NCI-H2107 treated with DMSO at 0.1 percent for 48 hours (cell line): Measurements from ENCODE around the gene FZR1.

Source experiments
- DNase-seq: peaks from one replicate; lab custom pipeline; 2025; ENCODE audit not compliant: unreplicated experiment; lab: John Stamatoyannopoulos, UW

Gene FZR1

DNA sequence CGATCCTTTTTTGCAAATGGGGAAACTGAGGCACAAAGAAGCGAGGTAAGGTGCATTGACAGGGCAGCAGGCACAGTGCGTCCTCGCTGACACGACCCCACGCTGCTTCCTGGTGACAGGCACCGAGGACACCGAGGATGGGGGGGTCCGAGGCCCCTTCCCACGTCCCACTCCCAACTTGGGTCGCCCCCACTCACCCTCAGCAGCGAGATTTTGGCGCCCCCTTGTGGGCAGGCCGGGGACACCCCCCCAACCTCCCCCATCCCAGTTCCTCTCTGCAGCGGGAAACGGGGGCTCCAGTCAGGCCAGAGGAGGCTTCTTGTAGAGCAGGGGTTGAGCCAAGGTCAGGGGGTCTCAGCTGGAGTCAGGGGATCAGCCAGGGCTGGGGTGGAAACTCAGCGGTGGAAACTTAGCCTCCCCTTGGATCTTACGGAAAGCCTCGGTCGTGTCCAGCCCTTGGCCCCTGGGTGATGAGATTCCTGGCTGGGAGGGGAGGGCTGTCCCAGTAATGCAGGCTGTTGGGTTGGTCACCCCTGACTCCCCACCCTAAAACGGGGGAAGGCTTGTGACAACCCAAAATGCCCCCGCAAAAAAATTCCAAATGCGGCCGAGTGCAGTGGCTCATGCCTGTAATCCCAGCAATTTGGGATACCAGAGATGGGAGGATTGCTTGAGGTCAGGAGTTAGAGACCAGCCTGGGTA, 34.0 kb upstream of the FZR1 start:
- no peak for DNase-seq

DNA sequence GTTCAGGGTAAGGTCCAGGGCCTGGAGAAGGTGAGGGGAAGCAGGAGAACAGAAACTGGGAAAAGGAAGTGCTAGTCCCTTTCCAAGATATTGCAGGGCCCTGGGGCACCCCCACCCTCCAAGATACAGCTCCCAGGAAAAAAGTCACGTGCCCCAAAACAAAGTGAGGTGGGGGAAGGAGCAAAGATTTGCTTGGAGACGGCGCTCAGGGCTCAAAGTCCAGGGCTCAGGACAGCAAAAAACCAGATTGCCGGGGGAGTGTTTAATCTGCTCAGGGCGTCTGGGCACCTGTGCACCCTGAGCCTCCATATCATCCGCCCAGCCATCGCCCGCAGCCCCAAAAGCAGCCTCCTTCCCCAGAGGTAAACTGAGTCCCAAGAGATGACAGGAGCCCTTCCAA, 32.1 kb upstream of the FZR1 start:
- no peak for DNase-seq

DNA sequence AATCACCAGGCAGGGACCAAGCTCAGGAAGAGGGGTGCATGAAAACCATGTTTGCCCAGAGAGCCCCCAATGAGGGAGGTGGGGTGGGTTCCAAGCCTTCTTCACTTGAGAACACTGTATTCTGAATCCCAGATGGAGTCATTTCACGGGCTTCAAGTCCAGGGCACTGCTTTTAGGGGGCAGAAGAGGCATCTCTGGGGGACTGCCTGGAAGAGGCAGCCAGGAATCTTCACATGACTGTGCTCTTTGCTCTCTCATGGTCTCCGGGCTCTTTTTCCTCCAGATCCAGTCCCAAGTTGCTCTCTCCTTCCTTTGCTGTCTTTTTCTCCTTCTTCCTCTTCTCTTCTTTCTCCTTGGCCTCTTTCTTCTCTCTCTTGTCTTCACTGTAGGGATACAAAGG, 31.5 kb upstream of the FZR1 start:
- no peak for DNase-seq

DNA sequence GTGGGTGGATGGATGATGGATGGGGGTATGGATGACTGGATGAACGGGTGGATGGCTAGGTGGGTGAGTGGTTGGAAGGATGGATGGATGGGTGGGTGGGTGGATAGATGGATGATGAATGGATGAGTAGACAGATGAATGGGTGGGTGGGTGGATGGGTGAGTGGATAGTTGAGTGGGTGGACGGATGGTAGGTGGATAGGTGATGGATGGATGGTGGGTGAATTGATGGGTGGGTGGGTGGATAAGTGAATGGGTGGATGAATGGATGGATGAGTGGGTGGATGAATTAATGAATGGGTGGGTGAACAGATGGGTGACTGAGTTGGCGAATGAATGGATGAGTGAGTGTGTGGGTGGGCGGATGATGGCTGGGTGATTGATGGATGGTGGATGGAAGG, 30.7 kb upstream of the FZR1 start:
- no peak for DNase-seq

DNA sequence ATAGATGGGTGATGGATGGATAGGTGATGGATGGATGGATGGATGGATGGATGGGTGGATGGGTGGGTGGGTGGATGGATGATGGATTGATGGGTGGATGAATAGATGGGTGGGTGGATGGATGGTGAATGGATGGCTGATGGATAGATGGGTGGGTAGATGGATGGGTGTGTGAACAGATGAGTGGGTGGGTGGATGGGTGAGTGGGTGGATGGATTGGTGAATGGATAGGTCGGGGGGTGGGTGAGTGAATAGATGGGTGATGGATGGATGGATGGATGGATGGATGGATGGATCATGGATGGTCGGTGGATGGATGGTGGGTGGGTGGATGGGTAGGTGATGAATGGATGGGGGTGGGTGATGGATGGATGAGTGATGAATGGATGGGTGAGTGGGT, 29.3 kb upstream of the FZR1 start:
- no peak for DNase-seq

DNA sequence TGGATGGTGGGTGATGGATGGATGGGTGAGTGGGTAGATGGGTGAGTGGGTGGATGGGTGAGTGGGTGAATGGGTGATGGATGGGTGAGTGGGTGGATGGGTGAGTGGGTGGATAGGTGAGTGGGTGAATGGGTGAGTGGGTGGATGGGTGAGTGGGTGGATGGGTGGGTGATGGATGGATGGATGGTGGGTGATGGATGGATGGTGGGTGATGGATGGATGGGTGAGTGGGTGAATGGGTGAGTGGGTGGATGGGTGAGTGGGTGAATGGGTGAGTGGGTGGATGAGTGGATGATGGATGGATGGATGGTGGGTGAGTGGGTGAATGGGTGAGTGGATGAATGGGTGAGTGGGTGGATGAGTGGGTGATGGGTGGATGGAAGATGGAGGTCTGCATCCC, 28.6 kb upstream of the FZR1 start:
- DNase-seq, result no peak

DNA sequence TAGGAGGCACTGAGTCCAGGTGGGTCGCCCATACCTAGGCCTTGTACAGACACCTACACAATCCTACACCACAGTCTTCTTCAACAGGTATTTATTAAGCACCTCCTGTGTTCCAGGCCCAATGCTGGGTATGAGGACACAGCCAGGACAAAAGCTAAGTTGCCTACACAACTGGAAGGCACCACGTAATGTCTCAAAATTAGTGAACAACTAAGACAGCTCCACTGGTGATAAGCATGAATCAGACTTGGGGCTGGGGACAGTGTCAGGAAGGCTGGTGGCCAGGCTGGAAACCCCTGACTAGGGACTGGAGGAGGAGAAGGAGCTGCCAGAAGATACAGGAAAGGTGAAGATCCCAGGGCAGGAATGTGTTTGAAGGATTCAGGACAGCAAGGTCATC, 28.2 kb upstream of the FZR1 start:
- DNase-seq, result no peak

DNA sequence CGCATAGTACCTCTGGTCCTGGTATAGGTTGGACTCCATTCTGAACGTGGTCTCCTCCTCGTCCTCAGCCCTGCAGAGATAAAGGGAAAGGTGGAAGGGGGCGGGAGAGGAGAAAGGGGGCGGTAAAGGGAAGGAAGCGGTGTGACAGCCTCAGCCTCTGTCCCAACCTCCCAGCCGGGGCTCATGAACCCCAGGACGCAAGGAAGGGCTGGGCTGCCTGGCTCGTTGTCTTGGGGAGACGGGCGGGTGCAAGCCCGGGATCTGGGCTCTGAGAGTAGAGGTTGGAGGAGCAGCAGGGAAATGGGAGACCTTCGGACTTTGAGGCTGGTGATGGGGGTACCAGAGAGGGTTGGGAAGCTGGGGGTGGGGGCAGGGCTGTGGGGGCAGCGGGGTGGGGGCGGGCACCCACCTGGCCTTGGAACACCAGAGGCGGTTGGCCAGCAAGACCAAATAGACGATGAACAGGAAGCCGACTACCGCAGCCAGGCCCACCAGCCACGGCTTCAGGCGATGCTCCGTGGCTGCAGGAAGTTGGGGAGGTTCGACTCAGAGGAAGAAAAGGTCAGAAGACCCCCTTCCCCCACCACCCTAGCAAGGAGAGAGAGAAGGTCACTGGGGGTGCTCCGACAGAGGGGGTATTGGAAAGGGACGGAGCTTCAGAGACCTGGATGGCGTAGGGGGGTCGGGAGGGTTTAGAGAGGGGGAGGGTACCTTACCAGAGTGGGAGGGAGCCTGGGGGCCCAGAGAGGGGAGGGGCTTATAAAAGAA, 27.5 kb upstream of the FZR1 start:
- no peak for DNase-seq

DNA sequence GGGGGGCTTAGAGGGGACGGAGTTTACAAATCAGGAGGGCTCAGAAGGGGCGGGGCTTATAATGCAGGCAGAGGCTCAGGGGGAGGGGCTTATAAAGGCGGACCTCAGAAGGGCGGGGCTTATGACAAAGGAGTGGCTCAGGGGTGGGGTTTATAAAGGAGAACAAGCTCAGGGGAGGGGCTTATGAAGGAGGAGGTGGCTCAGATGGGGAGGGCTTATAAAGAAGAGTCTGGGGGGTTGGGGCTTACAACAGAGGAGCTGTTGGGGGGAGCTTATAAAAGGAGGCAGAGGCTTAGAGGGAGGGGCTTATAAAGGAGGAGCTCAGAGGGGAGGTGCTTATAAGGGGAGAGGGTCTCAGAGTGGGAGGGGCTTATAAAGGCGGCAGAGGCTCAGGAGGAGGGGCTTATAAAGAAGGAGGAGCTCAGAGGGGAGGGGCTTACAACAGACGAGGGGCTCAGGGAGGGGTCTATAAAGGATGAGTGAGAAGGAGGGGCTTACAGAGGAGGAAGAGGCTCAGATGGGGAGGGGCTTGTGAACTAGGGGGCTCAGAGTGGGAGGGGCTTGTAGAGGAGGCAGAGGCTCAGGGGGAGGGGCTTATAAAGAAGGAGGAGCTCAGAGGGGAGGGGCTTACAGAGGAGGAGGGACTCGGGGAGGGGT, 26.8 kb upstream of the FZR1 start:
- no peak for DNase-seq

DNA sequence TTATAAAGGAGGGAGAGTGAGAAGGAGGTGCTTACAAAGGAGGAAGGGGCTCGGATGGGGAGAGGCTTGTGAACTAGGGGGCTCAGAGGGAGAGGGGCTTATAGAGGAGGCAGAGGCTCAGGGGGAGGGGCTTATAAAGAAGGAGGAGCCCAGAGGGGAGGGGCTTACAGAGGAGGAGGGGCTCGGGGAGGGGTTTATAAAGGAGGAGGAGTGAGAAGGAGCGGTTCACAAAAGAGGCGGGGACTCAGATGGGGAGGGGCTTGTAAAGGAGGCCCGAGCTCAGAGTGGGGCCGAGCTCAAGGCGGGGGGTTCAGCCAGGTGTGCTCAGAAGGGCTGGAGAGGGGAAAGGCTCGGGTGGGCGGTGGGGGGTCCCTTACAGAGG, 26.3 kb upstream of the FZR1 start:
- DNase-seq, result no peak

DNA sequence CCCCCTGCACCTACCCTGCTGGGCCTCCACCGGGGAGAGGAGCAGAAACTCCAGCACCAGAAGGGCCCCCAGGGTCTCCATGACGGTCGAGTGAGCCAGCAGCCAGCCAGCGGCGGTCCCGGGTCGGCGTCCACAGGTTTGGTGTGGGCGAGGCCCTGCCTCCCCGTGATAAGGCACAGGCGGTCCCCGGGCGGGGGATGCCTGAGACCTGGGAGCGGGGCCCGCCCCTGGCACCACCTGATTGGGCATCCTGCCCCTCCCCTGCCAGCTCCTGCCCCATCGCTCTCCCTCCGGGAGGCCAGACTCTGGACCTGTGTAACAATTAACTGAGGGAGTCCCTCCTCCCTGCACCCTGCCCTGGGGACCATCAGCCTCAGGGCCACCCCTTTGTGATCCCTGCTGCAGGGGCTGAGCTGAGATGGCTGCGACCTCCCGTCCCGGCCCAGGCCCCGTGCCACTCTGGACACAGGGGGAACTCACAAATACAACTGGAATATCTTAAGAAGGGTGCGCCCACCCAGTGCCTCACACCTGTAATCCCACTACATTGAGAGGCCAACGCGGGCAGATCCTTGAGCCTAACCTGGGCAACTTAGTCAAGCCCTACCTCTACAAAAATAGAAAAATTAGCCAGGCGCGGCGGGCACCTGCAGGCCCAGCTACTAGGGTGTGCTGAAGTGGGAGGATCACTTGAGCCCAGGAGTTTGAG, 25.6 kb upstream of the FZR1 start, which contains the start of gene SMIM24:
Gene SMIM24, minus strand, starts transcription at position 143 of the 709 bp plus-strand sequence. Its CDS starts 62 bp downstream, at position 81.
- DNase-seq, result no peak

DNA sequence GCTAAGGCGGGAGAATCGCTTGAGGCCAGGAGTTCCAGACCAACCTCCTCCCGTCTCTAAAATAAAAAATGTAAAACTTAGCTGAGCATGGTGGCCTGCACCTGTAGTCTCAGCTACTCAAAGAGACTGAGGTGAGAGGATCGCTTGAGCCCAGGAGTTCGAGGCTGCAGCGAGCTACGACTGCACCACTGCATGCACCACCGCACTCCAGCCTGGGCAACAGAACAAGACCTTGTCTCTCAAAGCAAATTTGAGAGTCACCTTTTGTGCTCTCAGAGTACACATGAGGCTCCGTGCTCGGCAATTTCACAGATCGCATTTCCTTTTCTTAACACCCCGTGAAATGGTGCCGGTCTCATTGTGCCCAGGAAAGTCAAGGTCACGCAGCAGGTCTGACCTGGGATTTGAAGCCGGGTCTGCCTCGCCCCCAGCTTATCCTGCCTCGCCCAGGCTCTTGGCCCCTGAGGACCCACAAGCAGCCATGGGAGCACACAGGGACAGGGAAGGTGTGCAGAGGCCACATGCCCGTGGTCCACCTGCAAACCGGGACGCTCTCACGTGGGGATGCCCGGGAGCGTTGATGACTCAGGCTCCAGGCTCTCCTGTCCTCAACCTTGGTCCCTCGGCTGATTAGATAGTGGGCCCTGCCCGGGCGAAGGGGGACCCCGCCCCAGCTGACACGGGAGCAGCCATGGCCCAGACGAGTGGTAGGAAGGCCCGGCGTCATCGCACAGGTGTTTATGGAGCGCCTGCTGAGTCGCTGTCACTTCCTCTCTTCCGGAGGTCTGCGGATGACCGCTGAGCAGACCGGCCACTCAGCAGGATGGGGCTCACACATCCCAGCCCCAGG, 24.6 kb upstream of the FZR1 start:
- DNase-seq, result no peak

DNA sequence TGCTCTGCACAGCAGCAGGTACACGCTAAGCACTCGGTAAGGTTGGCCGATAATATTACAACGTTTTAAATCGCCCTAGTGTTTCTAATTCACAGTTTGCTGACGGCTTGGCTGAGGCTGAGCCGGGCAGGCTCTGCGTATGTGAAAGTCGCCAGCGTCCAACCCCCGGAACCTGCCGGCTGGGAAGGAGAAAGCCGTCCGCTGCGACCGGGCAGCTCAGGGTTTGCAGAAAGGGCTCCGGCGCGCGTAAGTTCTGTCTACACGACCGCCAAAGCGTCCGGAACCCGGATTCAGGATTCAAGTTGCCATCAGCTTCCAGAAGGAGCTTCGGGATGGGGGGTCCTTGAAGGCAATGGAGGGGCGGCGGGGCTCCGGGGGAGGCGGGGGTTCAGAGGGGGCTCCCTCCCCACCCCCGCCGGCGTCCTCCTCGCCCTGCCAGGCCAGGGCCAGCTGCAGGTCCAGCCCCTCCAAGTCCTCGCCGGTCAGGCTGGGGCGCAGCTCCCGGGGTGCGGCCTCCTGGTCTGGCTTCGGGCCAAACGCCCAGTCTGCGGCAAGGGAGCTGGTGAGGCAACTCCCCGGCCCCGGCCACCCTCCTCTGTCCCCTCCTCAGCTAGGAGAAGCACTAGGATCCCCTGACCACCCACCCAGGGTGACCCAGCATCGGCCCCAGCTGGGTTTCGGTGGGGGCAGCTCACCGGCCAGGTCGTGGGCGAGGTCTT, 23.4 kb upstream of the FZR1 start:
- DNase-seq, result no peak

DNA sequence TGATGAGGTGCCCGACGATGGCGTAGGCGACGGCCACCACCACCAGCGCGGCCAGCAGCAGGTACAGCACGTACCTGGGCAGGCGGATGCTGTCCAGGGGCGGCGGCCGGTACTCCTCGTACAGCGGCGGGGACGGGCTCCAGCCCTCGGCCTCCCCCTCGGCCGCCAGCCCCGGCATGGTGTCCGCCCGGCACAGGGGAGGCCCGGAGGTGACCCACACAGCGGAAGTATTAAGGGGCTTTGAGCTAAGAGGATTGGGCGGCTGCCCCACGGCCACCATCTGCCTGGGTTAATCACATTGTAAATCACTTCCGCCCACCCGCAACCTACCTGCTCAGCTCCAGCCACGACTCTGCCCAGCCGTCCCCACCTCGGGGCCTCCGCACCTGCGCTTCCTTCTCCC, 22.9 kb upstream of the FZR1 start, which contains the start of gene SMIM44:
Gene SMIM44, minus strand, starts transcription at position 216 of the 403 bp plus-strand sequence. Its CDS starts 38 bp downstream, at position 178.
- DNase-seq, result no peak

DNA sequence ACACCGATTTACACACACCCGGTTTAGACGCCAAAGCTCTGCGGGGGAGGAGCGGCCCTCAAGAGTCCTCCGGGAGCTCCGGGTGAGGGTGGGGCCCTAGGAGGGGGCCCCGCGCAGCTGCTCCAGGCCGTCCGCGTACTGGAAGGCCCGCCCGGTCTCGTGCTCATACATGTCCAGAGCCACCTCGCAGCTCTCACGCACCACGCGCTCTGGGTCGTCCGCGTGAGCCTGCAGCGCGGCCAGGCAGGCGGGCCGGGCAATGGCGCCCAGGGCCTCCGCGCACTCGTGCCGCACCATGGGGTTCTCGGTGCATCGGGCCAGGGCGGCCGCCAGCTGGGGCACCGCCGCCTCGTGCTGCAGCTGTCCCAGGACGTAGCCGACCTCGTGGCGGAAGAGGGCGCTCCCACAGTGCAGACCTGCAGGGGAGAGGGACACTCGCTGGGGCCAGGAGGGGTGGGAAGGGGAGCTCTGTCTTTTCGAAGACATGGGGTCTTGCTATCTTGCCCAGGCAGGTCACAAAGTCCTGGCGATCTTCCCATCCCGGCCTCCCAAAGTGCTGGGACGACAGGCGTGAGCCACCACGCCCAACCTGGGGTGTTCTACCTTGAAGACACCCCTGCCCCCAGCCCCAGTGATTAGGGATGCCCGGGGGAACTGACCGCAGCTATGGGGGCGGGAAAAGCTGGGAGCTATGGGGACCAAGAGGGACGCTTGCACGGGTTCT, 14.6 kb upstream of the FZR1 start:
- no peak for DNase-seq

DNA sequence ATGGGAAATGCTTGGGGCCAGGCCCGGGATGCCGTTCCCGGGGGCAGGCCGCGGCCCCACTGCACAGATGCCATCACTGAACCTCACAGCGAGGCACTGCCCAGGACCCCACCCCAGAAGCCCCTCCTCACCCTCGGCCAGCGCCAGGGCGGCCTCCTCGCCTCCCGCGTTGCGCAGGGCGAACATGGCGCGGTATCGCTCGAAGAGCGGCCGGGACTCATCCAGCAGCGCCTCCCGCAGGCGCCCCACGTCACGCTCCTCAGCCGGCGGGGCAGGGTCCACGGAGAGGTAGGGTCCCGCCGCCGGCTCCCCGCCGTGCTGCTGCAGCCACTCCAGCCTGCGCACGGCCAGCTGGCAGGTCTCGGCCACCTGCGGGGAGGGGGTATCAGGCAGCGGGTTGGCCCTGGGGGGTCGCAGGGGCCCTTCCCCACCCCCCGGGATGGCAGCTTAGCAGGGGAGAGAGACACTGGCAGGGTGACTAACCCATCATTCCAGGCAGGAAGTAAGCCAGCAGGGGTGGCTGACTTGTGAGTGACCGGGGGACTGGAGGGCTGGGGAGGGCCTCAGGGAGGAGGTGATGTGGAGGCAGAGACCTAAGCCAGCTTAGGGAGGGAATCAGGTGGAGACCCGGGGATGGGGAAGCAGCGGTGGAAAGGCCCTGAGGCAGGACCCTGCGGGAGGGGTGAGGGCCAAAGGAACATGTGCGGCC, 13.8 kb upstream of the FZR1 start:
- DNase-seq, result no peak

DNA sequence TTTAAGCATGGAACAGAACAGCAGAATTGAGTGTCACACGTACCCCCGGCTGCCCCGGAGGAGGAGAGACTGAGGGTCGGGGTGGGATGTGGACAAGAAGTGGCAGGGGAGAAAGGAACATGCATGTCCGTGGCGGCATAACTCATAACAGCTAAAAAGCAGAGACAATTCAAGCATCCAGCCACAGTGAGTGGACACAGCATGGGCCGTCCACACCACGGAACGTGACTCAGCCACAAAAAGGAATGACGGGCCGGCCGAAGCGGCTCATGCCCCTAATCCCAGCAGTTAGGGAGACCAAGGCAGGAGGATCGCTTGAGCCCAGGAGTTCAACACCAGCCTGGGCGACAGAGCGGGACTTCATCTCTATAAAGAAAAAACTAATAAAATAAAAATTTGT, 13.2 kb upstream of the FZR1 start:
- DNase-seq, result no peak

DNA sequence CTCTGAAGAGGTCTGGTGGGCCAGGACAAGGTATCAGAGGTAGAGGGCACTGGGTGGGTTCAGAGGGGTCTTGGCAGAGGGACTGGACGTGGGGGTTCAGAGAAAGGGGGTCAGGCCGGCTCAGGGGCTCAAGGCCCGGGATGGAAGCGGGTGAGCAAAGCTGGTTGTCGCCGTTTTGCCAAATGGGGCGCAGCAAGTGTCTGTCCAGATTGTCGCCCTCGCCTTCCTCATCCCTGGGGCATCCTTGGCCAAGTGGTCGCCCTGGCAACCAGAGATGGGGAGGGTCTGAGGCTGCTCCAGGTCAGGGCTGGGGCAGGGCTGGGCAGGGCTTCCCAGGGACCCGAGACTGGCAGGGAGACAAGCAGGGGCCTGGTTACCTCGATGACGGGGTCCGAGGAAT, 12.5 kb upstream of the FZR1 start:
- no peak for DNase-seq

DNA sequence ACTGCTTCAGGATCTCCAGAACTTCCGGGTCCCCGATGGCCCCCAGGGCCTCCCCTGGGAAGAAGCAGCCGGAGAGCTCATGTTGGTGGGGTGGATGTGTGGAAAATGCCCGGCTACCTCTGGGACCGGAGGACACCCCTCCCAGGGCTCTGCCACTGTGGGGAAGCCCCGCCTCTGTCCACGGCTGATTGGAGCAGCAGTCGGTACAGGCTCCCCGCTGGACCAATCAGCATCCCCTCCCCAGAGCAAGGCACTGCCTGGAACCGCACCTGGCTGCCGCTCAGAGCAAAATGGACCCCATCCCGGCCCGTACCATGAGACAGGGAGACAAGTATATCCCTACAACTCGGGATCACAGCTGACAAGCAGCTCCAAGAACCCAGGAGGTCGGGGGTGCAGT, 12.1 kb upstream of the FZR1 start:
- no peak for DNase-seq
